HG03045 (cell line): ENCODE measurements around the gene TET2.
A peak's percentile ranks its signal among the peaks of the same experiment; 100 is the strongest.

Source experiments
- ATAC-seq: cut with Tn5 transposase; IDR thresholded peaks from one replicate; pipeline ENCODE4 v1.9.1; 2021; ENCODE audit warnings: mild to moderate bottlenecking, moderate library complexity; ENCODE audit not compliant: unreplicated experiment

The TET2 gene

DNA sequence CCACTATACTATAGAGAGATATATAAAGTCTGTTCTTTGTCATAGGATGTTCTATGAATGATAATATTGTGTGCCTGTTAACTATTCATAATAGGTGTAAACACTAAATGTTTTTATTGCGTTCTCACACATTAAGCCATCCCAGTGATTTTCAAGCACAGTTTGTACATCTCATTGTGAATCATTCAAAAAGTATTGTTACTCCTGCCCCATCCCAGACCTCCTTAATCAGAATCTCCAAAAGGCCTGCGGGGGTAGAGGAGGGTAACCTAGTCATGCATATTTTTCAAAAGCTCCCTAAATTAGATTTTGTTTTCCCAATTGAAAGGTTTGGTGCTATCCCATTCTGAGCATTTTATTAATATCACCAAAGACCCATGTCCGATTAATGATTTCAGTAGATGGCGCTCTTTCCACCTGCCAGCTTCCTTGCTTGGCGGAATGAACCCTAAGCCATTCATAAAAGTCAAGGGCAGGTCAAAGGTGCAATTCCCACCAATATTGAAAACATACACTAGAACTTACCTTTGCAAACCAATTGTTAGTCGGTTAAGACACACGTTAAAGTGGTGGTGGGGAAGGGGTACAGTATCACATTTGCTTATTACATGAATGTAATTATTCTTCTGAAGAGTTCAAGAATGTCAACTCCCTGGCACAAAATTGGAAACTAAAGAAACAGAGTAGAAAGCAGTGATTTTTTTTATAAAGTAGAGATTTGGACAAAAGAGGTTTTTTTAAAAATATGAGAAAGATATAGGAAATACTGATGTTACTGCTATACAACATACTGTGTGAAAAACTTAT, 5.8 kb upstream of the TET2 start:
- no peak for ATAC-seq

DNA sequence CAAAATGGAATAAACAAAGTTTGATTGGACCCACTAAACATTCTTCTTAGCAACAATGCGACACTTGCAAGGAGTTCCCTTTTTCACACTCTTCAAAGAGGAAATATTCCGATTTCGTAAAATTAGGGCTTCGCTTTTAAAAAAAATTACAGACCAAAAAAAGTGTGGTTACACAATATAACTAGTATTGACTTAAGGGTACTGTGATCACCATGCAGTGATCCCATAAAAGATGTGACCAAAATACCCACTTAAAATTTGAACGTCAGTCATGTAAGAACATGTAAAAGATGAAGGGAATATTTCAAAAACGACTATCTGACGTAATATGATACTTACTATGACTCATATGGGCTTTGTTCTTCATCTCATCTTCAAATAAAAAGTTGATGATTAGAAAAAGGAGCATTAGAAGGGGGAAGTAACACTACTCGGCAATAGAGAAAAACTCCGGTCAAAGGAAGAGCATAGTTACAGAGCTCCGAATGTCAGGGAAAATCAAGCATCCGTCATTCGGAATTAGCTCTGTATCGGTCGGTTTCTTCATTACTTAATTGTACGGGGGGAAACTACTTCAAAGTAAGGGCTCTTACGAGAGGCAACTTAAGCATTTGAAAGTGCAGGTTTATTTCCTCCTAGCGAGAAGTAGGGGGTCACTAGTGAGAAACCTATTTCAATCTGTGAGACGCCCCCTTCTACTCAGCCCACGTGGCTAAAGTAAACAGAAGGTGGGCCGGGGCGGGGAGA, 1.3 kb upstream of the TET2 start:
- ATAC-seq = peak; percentile 0

DNA sequence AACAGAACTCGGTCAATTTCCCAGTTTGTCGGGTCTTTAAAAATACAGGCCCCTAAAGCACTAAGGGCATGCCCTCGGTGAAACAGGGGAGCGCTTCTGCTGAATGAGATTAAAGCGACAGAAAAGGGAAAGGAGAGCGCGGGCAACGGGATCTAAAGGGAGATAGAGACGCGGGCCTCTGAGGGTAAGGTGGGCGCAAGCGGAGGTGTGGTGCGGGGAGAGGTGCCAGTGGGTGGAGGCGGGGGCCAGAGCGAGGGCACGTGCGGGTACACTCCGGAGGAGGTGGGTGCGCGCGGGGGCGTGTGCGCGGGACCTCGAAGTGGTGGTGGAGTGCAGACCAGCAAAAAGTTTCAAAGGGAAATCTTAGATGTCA, 787 bp upstream of the TET2 start:
- peak; percentile 23 for ATAC-seq

DNA sequence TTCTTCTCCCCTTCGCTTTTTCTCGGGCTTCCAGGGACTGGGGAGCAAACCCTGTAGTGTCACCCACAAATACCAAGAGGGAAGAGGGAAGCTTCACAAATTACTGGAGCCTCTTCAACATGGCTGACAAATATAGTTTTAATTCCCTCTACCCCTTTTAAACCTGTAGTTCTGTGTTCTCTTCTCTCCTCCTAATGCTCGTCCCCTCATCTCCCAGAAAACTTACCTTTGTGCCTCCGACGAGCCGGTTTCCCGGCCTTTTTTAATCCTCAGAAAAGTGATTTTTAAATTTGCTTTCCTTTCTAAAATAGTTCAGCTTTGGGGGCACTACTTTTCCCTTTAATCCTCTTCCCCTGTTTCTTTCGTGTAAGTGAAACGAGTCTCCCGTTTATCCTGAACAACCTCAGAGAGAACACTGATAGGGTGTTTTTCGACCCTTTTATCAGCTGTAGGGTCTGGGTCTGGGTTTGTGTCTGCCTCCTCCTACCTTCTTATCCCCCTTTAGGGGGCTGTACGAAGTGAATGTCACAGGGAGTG, 408 bp downstream of the TET2 start:
- ATAC-seq = peak; percentile 8

DNA sequence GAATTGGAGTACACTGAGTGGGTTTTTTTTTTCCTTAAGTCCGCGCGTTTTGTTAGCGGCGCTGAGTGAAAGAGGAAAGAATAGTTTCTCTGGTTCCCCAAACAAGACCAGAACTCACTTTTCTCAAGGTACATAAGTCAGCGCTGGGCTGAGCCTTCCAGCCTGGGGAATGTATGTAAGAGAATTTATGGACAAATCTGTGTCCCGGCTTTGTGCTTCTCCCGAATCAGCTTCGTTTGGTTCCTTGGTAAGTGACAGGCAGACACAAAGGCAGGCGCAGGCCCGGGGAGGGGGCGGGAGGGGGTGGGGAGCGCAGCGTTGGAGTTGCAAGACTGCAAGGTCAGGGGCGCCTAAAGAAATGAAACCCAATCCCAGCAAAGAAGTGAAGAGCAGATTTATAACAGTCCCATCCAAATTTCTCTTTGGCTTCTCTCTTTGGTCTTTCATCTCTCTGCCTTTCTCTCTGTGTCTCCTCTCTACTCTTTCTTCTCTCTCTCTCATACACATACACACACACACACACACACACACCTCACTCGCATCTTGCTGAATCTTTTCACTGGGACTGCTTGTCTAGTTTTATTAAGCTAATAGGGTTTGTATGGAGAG, 981 bp downstream of the TET2 start:
- ATAC-seq = no peak

DNA sequence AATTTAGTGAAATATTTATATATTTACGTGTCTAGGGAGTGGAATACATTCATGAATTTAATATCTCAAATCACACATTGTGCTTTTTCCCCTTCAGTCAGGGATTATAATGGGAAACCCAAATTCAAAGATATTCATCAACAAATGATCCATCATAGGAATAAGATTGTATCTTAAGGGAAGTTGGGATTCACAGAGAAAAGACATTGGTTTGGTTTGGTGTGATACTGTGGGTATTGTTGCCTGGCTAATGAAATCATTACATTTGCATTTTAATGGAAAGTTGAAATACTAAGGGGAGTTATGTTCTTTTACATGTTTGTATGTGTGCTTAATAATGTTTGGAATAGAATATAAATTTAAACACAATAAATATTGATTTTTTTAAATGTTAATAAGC, 1.7 kb downstream of the TET2 start:
- ATAC-seq = no peak

DNA sequence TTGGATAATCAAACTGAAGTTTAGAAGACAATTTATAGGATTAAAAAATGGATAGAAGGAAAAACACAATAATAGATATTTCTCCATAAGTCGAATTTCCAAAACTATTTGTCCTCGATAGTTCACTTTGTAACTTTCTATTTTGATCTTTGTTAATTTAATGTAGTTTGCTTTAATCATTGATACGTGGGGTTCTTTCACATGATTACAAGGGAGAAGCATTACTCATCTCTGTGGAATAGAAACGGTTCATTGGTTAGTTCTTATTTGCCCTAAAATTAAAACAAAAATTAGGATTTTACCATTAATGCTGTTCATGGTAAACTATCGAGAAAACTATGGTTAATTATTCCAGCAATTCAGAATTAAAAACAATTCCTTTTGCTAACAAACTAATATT, 2.1 kb downstream of the TET2 start:
- no peak for ATAC-seq

DNA sequence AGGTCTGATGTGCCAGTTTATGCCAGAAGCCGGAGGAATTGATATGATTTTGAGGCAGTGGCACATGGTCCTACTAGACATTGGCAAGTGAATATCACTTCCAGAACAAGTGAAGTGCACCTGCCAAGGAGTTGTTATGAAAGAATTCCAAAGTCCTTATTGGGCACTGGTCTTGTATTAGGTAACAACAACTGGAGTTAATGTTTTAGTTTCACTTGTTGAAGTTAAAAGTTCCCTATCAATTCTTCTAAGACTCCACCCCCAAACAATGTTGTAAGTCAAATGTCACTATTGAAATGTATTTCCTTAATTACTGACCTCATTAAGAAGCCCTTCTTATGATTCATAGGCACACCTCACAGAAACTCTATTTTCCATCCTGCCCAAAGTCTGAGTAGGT, 3.1 kb downstream of the TET2 start:
- no peak for ATAC-seq

DNA sequence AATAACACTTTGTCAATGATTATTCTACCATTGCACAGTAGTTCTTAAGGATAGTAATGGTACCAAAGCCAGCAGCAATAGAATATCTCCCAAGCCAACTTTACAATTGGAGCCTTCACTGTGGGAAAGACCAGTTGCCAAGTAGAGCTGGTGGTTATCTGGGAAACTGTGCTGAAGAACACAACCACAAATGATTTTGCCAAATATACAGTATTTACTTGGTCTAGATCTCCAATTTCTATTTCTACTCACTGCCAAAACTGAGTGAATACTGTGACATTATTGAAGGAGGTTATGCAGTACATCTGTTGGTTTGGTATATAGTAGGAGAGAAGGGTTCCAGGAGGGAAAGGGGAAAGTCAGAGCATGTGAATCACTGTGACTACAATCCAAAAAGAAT, 3.8 kb downstream of the TET2 start:
- ATAC-seq = no peak

DNA sequence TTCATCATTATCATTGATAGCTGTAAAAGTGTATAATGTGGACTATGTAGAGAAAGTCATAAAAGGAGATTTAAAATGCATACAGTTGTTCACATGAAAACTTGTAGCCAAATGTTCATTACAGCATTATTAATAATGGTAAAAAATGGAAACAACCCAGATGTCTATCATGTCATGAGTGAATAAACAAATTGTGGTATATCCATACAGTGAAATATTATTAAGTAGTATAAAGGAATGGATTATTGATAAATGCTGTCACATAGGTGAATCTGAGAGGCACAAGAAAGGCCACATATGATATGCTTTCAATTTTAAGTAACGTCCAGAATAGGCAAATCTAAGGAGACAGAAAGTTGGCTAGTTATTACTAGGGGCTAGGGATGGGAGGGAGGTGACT, 7.1 kb downstream of the TET2 start:
- no peak for ATAC-seq

DNA sequence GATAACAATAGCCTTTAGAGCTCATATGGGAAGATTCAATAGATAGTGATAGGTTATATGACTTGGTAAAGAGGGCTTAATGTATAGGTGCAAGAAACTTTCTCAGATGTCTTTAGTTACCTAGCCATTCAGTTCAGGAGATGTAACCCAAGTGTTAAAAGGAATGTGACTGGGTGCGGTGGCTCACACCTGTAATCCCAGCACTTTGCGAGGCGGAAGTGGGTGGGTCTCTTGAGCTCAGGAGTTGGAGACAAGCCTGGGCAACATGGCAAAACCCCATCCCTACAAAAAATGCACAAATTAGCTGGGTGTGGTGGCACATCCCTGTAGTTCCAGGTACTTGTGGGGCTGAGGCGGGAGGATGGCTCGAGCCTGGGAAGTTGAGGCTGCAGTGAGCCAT, 7.9 kb downstream of the TET2 start:
- ATAC-seq = no peak

DNA sequence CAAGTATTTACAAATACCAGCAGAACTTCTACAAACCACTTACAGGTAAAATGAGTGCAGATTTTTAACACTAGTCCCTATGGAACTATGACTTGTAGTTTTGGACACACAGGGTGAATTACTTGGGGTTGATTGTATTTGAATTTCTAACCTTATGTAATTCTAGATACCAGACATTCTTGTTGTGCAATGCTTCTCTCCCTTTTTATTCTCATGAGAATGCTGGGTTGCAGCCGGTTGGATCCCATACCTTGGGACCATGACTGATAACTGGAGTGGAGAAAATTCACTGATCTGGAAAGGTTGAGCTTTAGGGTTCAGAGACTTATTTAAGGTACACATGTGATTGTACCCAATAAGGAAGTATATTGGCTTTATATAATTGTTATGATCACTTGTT, 8.8 kb downstream of the TET2 start:
- no peak for ATAC-seq

DNA sequence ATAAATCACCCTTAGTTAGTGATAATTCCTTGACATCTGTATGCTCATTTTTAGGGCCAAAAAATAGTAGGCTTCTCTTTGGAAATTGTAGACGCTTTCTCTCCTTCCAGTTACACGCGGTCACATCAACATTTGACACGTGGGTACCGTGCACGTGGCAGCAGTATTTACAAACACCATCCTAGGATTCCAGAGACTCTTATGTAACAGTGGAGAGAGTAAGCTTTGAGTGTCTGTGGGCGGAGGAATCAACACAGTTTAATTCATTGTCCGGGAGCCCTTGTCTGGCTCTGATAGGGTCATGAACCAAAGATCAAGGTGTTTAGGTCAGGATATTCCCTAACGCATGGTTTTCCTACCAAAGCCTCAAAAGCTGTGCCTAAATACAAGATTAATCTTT, 12.2 kb downstream of the TET2 start:
- ATAC-seq = no peak

DNA sequence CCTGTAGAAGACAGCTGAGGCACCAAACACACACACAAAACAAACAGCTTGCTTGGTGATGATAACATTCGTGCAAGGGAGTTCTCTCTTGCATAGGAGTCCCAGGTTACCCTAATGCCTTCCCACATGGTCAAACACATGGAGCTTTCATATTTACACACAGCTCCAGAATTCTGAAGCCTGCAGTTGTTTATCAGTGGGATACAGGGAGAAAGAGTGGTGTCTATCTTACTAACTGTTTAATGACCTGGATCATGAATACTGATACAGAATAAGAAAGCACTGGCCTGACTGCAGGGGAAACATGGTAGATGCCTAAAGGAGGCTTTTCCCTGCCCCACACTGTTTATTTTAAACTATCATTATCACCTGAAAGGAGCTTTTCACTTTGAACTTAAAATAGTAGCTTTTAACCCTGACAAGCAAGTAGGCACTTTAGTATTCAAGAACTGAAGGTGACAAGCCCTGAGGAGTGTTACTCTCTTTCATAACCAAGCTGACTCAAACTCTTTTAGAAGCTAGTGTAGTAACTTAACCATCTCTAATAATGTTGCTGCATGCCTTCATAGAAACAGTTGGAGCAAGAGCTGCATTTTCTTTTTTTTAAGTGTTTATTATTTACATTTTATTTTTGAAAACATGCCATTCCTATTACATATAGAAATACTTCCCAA, 15.6 kb downstream of the TET2 start:
- ATAC-seq = no peak

DNA sequence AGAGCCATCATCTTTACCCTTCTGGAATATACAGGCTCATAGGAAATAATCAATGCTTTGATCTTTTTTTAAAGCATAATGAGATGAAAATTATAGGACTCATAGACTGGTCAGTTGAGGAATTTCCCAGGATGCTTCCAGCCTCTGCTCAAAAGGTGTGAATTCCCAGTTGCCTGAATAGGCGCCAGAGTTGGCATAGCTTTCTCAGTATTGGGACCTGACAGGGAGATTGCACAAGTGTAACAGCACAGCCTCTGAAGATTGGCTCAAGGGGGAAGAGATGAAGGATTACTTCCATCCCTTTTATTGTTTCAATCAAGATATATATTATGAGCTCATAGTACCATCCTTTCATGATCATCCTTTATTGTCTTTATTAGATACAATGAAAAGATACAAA, 17.9 kb downstream of the TET2 start:
- no peak for ATAC-seq

DNA sequence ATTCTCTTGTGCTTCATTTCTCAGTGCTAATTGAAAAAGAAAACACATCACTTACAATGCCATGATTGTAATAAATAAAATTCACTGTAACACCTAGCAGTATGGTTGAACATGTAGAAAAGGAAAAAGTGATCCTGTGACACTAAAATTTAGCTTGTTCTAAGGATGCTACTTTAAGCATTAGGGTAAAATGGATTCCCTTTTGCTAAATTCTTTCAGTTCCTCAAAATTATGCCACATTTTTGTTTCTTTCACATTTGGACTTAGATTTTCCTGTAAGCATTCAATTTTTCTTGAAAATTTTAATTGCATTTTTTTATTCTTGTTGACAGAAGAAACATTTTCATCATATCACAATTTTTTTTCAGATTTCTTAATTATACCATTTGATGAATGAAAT, 19.4 kb downstream of the TET2 start:
- no peak for ATAC-seq

DNA sequence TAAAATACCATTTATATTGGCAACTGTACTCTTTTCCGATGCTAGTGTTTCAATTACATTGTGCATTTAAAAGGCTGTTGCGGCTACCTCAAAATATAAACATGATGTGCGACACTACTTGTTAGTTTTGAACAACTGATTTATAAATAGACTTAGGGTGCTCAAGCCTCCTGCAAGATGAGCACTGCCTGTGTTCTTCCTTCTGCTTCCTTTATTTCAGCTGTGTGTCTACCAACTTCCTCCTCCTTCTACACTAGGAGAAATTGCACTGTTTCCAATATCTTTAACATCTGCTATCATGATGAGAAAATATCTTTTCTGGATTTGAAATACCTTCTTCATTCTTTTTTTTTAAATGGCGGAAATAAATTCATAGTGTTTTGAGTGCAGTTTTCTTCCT, 24.0 kb downstream of the TET2 start:
- ATAC-seq = no peak

DNA sequence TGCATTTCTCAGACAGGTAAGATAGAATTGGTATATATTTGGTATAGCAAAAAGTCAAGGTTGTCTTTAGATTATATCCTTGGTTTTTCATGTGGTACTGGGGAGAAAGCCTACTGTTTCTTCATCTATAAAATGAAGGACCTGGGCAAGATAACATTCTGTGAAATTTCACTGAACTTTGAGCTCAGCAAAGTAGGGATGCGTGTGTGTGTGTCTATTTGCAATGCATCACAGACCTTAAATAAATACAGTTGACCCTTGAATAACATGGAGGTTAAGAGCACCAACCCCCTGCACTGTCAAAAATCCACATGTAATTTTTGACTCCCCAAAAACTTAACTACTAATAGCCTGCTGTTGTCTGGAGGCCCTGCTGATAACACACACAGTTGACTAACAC, 25.2 kb downstream of the TET2 start:
- no peak for ATAC-seq

DNA sequence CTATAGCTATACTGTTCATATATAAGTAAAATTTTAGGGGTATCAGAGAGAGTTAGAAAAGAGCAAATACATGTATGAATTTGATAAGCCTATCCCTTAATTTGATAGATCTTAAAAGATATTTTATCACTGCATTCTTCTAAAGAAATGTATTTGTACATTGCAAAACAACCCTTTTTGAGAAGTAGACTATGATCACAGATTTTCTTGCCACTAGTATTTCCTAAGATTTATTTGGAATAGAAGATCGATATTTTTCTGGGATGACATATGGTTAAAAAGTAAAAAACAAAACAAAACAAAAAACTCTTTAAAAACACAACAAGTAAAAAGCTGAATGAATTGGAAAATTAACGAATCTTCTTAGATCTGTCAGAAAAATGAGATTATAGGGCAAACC, 27.4 kb downstream of the TET2 start:
- no peak for ATAC-seq

DNA sequence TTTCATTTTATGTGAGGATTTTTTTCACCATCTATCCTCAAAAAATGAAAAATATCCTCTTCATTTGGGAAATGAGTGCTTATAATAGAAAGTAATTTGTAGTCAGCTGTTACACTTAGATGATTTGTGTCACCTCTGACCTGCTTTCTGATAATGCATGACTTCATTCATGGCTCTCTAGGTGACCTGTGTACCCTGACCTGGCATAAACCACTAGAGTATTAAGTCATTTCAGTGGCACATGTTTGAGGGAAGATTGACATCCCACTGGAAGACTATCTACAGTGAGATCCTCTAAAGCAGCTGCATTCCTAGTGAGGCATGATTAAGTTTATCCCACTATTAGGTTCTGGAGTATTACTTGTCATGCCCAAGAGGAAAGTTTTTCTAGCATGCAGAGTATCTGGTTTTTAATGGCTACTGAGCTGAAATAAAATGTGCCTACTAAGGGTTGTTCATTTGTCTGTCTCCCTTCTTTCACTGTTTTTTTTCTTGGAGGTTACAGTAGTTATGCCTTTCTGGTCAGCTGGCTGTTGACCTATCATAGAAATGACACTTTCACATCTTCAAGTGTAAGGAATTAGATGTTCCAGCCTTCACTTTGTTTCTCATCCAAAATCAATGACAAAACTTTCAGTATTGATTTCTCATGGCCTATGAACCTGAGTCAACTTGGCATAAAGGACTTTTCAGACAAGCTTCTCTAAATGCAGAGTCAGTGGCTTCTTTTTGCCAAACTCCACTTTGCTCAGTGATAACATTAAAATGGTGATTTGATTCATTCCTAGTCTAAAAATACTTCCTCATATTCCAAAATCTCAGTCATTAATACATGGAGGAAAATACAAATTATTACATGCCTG, 33.1 kb downstream of the TET2 start:
- ATAC-seq = no peak
